DND-41 (cell line): ENCODE results near the gene FNBP1L.

ENCODE experiments used
- ATAC-seq: fragments of 200-7000 bp; cut with Tn5 transposase; 3 replicates; pipeline ENCODE4 v1.9.1; 2021; ENCODE audit warnings: low read depth; ENCODE audit not compliant: insufficient read depth
- DNase-seq: peaks from one replicate; pipeline ENCODE4 v3.0.0-alpha.2; 2020
- H2AFZ ChIP-seq: 2 replicates; pipeline ENCODE4 v1.6.0; 2012; ENCODE audit warnings: low read depth, low read length
- H3K27ac ChIP-seq: 2 replicates; pipeline ENCODE4 v1.5.1; 2012; ENCODE audit warnings: low read length, inconsistent platforms
- H3K27me3 ChIP-seq: fragments of 200-600 bp; sonication (generic); 2 replicates; pipeline ENCODE4 v1.6.0; 2012; ENCODE audit warnings: low read length, mild to moderate bottlenecking, inconsistent platforms; ENCODE audit not compliant: insufficient read depth, poor library complexity
- H3K36me3 ChIP-seq: 2 replicates; pipeline ENCODE4 v1.5.1; 2012; ENCODE audit warnings: low read length, inconsistent platforms; ENCODE audit not compliant: insufficient read depth
- H3K4me1 ChIP-seq: 2 replicates; pipeline ENCODE4 v1.5.1; 2012; ENCODE audit warnings: mild to moderate bottlenecking, low read length; ENCODE audit not compliant: insufficient read depth
- H3K4me2 ChIP-seq: 2 replicates; pipeline ENCODE4 v1.6.0; 2012; ENCODE audit warnings: mild to moderate bottlenecking, moderate library complexity, low read length, inconsistent platforms; ENCODE audit not compliant: insufficient read depth
- H3K4me3 ChIP-seq, 2 experiments: fragments of 200-600 bp in 1 of 2; shearing (Covaris generic) in 1 of 2; 2 replicates each; pipeline ENCODE4 v1.5.1; 2012 to 2016; ENCODE audit warnings: inconsistent platforms in 2 of 2, low read length in 2 of 2, mild to moderate bottlenecking in 2 of 2, low read depth in 1 of 2, moderate library complexity in 1 of 2
- H3K79me2 ChIP-seq: 2 replicates; pipeline ENCODE4 v1.6.0; 2012; ENCODE audit warnings: low read length, inconsistent platforms; ENCODE audit not compliant: insufficient read depth
- H3K9ac ChIP-seq: 2 replicates; pipeline ENCODE4 v1.6.0; 2012; ENCODE audit warnings: low read depth, mild to moderate bottlenecking, inconsistent platforms, low read length, moderate library complexity
- H3K9me3 ChIP-seq: 2 replicates; pipeline ENCODE4 v1.5.1; 2012; ENCODE audit warnings: low read length, moderate library complexity, mild to moderate bottlenecking, inconsistent platforms; ENCODE audit not compliant: insufficient read depth, severe bottlenecking
- H4K20me1 ChIP-seq: 2 replicates; pipeline ENCODE4 v1.6.0; 2012; ENCODE audit warnings: low read length; ENCODE audit not compliant: insufficient read depth
- CTCF ChIP-seq: IDR thresholded peaks from 2 replicates; pipeline ENCODE4 v1.5.1; 2012; ENCODE audit warnings: borderline replicate concordance, low read length, moderate library complexity, mild to moderate bottlenecking; ENCODE audit not compliant: poor library complexity, severe bottlenecking; ENCODE audit errors: extremely low read depth
- EZH2 ChIP-seq: IDR thresholded peaks from 3 replicates; pipeline ENCODE4 v1.6.1; 2012; ENCODE audit warnings: borderline replicate concordance, low read depth, mild to moderate bottlenecking, moderate library complexity, low read length, inconsistent platforms; ENCODE audit not compliant: severe bottlenecking

FNBP1L gene

GRCh38 chr1:93601686-93602085, 153.8 kb downstream of the FNBP1L start:
- Histone ChIP-seq H3K36me3 (no peaks in the 10 kb centered on the region), H3K27me3 (no peaks in the 10 kb centered on the region), H3K9ac (no peak overlapping the region), H3K4me3 (no peak overlapping the region), H3K9me3 (no peaks in the 10 kb centered on the region), H3K79me2 (no peaks in the 10 kb centered on the region), H3K27ac (no peak overlapping the region), H3K4me2 (no peak overlapping the region), H4K20me1 (no peaks in the 10 kb centered on the region), H3K4me1 (no peaks in the 10 kb centered on the region), H2AFZ (no peak overlapping the region)
- DNase-seq (no peak), ATAC-seq (no peak)
- TF ChIP-seq EZH2 (no peak), CTCF (no peak)

- ATAC-seq: no peak
- Histone ChIP-seq H3K27me3 (no peaks in the 10 kb centered on the region), H3K36me3 (no peaks in the 10 kb centered on the region), H4K20me1 (no peaks in the 10 kb centered on the region), H3K9me3 (no peaks in the 10 kb centered on the region), H3K4me1 (no peaks in the 10 kb centered on the region), H3K27ac (no peak overlapping the region), H3K4me2 (no peak overlapping the region), H3K9ac (no peak overlapping the region), H3K4me3 (no peak overlapping the region), H2AFZ (no peak overlapping the region), H3K79me2 (no peaks in the 10 kb centered on the region)
- TF ChIP-seq EZH2 (no peak), CTCF (no peak)
- no peak for DNase-seq
Measured at GRCh38 chr1:93602101-93602500, 154.2 kb downstream of the FNBP1L start.

DNA sequence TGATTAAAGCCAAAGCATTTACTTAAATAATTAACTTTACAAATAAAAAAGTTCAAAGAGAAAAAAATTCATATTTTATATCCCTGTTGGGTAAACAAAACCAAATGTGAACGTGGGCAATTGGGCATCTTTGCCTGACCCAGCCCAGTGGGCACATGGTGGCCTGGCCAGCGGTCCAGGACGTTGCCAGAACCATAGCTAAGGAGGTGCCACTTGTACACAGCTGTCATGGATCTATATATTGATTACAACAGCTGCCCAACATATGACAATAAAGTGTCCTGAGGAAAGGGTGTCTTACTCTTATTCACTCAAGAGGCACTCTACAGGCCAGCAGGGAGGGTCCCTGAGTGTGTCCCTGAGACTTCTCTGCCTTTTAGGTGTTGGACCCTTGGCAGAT, 155.2 kb downstream of the FNBP1L start:
- DNase-seq (no peak), ATAC-seq (no peak)
- no peaks in the 10 kb centered on the region for H3K4me1 ChIP-seq
- H3K9me3 ChIP-seq: no peaks in the 10 kb centered on the region
- H4K20me1 ChIP-seq: no peaks in the 10 kb centered on the region
- H3K9ac ChIP-seq: no peak overlapping the region
- no peak overlapping the region for H3K4me3 ChIP-seq
- no peak overlapping the region for H3K27ac ChIP-seq
- no peaks in the 10 kb centered on the region for H3K79me2 ChIP-seq
- H3K36me3 ChIP-seq: no peaks in the 10 kb centered on the region
- no peaks in the 10 kb centered on the region for H3K27me3 ChIP-seq
- H2AFZ ChIP-seq: no peak overlapping the region
- H3K4me2 ChIP-seq: no peak overlapping the region
- TF ChIP-seq CTCF (no peak), EZH2 (no peak)

DNA sequence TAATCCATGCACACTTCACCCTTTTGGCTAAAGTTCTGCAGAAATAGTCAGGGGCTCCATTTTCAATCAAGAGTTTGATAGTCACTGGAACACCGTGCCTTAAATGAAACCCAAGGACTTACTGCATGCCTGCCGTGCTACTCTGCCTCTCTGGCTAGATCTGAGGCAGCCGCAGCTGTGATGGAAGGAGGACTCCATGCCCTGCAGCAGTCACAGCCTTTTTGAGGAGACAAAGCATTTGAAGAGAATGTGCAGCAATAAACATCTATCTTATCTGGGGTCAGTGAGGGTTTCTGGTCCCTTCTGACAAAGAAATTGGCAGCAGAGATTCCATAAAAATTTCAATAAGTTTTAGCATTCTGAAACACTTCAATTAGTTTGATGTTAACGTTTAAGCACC, 155.7 kb downstream of the FNBP1L start:
- Histone ChIP-seq H4K20me1 (no peaks in the 10 kb centered on the region), H2AFZ (no peak overlapping the region), H3K36me3 (no peaks in the 10 kb centered on the region), H3K27me3 (no peaks in the 10 kb centered on the region), H3K4me1 (no peaks in the 10 kb centered on the region), H3K27ac (no peak overlapping the region), H3K9ac (no peak overlapping the region), H3K9me3 (no peaks in the 10 kb centered on the region), H3K79me2 (no peaks in the 10 kb centered on the region), H3K4me2 (no peak overlapping the region), H3K4me3 (no peak overlapping the region)
- ATAC-seq (no peak), DNase-seq (no peak)
- no peak for TF ChIP-seq EZH2
- TF ChIP-seq CTCF: no peak
